SH-SY5Y (cell line): ENCODE data around the gene B4GALT5.

Source experiments
- GATA2 ChIP-seq: IDR thresholded peaks from 2 replicates; pipeline ENCODE4 v1.6.1; 2011; ENCODE audit warnings: mild to moderate bottlenecking, low read depth, low read length
- GATA3 ChIP-seq: IDR thresholded peaks from 2 replicates; pipeline ENCODE4 v1.6.1; 2011; ENCODE audit warnings: low read depth, mild to moderate bottlenecking, low read length, moderate library complexity

The B4GALT5 gene

GRCh38 chr20:49748525-49748838, 34.8 kb upstream of the B4GALT5 start:
- TF ChIP-seq GATA3 (no peak), GATA2 (no peak)

GRCh38 chr20:49747707-49748524, 34.2 kb upstream of the B4GALT5 start:
- TF ChIP-seq GATA3 (no peak), GATA2 (no peak)

- TF ChIP-seq GATA3 (no peak), GATA2 (no peak)
Observed at GRCh38 chr20:49742948-49743347, 29.3 kb upstream of the B4GALT5 start.

GRCh38 chr20:49741977-49742376, 28.3 kb upstream of the B4GALT5 start:
- TF ChIP-seq GATA3 (no peak), GATA2 (no peak)

GRCh38 chr20:49740807-49741206, 27.1 kb upstream of the B4GALT5 start:
- no peak for TF ChIP-seq GATA3
- no peak for TF ChIP-seq GATA2

DNA sequence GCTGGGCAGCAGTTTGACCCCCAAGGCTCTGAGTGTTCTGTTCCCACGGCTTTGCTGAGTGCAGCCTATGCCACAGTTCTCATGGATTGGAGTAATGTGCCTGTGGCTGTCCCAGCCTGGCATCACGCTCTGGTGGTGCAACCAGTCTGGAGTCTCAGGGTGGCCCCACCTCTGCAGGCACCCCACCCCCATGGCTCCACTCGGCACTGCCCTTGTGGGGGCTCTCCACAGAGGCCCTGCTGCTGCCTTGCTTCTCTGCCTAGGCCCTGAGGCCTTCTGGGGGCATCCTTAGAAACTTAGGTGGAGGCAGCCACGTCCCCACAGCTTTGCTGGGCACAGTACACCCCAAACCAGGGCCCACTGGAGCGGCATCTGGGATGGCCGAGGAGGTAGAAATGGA, 25.4 kb upstream of the B4GALT5 start:
- TF ChIP-seq GATA2 (no peak), GATA3 (no peak)

- no peak for TF ChIP-seq GATA3
- TF ChIP-seq GATA2: no peak
Observed at GRCh38 chr20:49737260-49737659, 23.6 kb upstream of the B4GALT5 start.

DNA sequence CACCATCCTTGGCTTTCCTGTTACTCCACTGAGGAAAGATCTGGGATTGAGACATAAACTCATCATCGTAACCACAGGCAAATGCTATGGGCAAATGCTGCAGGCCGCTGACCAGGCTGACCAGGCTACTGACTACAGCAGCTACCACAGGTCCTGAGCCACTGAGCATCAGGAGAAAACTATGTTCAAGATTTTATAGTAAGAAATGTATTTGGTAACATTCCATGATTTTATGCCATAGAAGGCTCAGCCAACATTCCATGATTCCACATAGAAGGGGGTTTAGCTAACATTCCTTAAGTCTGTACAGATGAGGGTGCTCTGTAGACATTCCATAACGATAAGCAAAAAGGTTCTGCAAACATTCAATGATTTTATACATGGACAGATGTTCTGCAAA, 16.1 kb upstream of the B4GALT5 start:
- no peak for TF ChIP-seq GATA3
- no peak for TF ChIP-seq GATA2

DNA sequence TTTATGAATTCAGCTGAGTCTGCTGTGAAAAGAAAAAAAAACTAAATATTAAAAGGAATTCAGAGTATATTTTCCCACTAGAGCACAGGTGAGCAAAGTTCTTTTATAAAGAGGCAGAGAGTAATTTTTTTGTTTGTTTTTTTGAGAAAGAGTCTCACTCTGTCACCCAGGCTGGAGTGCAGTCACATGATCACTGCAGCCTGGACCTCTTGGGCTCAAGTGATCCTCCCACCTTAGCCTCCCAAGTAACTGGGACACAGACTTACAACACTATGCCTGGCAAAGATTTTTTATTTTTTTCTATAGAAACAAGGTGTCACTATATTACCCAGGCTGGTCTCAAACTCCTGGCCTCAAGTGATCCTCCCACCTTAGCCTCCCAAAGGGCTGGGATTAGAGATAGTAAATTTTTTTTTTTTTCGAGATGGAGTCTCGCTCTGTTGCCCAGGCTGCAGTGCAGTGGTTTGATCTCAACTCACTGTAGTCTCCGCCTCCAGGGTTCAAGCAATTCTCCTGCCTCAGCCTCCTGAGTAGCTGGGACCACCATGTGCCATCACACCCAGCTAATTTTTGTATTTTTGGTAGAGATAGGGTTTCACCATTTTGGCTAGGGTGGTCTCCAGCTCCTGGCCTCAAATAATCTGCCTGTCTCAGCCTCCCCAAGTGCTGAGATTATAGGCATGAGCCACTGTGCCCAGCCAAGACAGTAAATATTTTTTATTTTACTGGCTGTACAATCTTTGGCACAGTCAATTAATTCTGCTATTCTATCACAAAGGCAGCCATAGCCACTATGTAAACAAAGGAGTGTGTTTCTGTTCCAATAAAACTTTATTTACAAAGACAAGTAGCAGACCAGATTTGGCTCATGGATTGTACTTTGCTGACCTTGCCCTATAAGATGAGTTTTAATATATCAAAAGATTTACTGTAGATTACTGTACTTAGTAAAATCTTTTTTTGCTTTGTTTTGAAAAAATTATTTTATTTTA, 14.5 kb upstream of the B4GALT5 start:
- no peak for TF ChIP-seq GATA2
- TF ChIP-seq GATA3: no peak

DNA sequence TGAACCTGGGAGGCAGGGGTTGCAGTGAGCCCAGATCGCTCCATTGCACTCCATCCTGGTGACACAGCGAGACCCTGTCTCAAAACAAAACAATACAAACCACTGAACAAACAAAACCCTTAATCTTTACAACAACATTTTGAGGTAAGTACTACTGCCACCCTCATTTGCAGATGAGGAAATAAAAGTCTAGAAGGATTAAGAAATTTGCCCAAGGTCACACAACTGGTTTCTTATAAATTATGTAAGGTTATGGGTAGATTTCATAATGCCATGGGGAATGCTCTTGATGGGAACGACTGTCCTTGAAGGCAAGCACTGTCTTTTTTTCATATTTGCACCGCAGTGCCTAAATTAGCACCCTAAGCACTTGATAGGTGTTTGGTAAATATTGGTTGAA, 13.8 kb upstream of the B4GALT5 start:
- TF ChIP-seq GATA3: no peak
- TF ChIP-seq GATA2: no peak

GRCh38 chr20:49725694-49726093, 12.0 kb upstream of the B4GALT5 start:
- TF ChIP-seq GATA2 (no peak), GATA3 (no peak)

DNA sequence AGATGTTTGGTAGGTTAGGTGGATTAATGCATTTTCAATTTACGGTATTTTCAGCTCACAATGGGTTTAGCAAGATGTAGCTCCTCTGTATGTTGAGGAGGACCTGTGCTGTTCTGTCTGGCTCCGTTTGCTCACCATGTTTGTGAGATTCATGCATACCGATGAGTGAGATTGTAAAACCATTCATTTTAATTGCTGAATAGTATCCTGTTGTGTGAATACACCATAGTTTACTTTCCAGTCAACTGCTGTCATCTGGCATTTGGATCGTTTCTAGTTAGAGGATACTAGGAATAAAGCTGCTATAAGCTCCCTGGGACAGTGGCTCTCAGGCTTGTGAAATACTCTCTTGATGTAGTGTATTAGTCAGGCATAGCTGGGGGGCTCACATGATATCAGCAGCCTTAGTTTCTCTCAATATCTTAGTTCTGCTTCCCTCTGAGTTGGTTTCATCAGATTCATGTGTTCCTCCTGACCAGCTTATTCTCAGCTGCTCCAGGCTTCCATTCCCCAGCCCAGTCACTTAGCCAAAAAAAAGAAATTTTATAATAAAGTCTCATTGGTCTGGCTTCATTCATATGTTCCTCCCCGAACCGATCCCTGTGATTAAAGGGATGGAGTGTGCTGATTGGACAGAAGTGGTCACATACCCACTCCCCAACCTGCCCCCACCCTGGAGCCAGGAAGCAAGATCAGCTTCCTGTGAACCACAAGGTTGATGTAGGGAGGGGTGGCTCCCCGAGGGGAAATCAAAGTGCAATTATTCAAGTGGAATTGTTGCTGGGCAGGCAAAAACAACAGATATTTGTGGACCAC, 10.9 kb upstream of the B4GALT5 start:
- TF ChIP-seq GATA3: no peak

DNA sequence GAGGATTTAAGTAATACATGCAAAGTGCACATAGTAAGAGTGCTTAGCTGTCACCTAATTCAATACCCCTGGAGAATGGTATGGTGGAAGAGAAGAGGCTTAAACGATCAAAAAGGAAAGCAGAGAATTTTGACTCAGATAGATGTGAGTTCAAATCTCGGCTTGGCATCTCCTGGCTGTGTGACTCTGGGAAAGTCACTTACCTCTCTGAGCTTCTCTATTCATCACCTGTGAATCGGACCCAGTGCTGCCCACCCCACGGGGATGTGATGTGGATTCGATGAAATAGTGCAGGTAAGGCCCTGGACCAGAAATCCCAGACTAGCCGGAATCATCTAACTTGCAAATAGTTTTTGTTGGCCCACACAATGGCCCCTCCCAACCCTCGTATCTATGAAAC, 1.8 kb upstream of the B4GALT5 start:
- no peak for TF ChIP-seq GATA2
- no peak for TF ChIP-seq GATA3

DNA sequence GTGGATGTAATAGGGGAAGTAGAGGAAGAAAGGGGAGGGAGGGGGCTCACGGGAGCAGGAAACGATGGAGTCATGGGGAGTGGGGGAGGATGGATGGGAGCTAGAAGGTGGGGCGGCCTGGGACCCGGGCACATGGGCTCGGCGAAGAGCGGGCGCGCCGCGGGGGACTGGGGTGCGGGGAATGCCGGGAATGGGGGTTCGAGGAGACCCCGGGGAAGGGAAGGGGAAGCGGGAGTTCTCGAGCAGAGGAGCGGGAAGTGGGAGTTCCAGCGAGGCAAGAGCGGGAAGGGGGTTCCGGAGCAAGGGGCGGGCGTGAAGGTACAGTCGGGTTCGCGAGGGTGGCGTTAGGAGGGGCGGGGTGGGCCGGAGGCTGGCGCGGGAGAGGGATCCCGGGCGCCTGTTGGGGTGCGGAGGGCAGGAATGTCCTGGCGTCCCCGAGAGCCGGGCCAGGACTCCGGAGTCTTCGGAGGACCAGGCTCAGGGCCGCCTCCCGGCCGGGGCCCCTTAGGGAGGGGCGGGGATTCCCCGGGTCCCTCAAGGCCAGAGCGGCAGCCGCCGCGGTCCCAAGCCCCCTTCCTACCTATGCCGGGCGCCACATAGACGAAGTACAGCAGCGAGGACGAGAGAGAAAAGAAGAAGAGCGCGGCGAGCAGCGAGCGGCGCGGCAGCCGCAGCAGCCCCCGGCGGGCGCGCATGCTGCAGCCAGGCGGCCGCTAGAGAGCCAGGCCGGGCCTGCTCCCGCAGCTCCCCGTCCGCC, 504 bp downstream of the B4GALT5 start:
- TF ChIP-seq GATA2 (no peak), GATA3 (no peak)
